NCI-H345 (cell line): ENCODE measurements around the gene MAN2B2.
A peak's percentile ranks its signal among the peaks of the same experiment; 100 is the strongest.

Experiments used
- DNase-seq: peaks from one replicate; lab custom pipeline; 2025; lab: John Stamatoyannopoulos, UW

The MAN2B2 gene

GRCh38 chr4:6546681-6547447, 28.1 kb upstream of the MAN2B2 start:
- peak; percentile 68 for DNase-seq

- DNase-seq, result peak; percentile 20
These were observed 26.6 kb upstream of the MAN2B2 start for GRCh38 chr4:6548201-6548881.

GRCh38 chr4:6548882-6549230, 26.1 kb upstream of the MAN2B2 start:
- no peak for DNase-seq

- DNase-seq, result no peak
These were observed 25.5 kb upstream of the MAN2B2 start for GRCh38 chr4:6549445-6549844.

GRCh38 chr4:6549890-6550620, 24.9 kb upstream of the MAN2B2 start:
- DNase-seq, result no peak

GRCh38 chr4:6550821-6551220, 24.2 kb upstream of the MAN2B2 start:
- no peak for DNase-seq

- no peak for DNase-seq
These were observed 23.3 kb upstream of the MAN2B2 start for GRCh38 chr4:6551660-6552059.

- DNase-seq, result no peak
These were observed 19.5 kb upstream of the MAN2B2 start for GRCh38 chr4:6555519-6555918.

- DNase-seq, result no peak
These were observed 18.7 kb upstream of the MAN2B2 start for GRCh38 chr4:6556263-6556662.

GRCh38 chr4:6557185-6557584, 17.8 kb upstream of the MAN2B2 start:
- DNase-seq, result no peak

GRCh38 chr4:6557856-6558255, 17.1 kb upstream of the MAN2B2 start:
- DNase-seq, result no peak

GRCh38 chr4:6560416-6561172, 14.4 kb upstream of the MAN2B2 start:
- no peak for DNase-seq

- no peak for DNase-seq
These were observed 13.8 kb upstream of the MAN2B2 start for GRCh38 chr4:6561173-6561516.

- DNase-seq, result peak; percentile 41
These were observed 13.2 kb upstream of the MAN2B2 start for GRCh38 chr4:6561706-6562371.

GRCh38 chr4:6562931-6563901, 11.8 kb upstream of the MAN2B2 start:
- peak; percentile 17 for DNase-seq

GRCh38 chr4:6563935-6564645, 10.9 kb upstream of the MAN2B2 start:
- no peak for DNase-seq

GRCh38 chr4:6565691-6566390, 9.1 kb upstream of the MAN2B2 start:
- no peak for DNase-seq

GRCh38 chr4:6566391-6567190, 8.4 kb upstream of the MAN2B2 start:
- no peak for DNase-seq

GRCh38 chr4:6567218-6567617, 7.8 kb upstream of the MAN2B2 start:
- DNase-seq, result no peak
